Adrenal gland (tissue), 12 donors: Measurements from ENCODE around the gene PTGFR. TPM values are rescaled to one million over a fixed set of nuclear protein-coding genes. Genes with fewer than 3 reads are reported as not detected.

Experiments
- DNase-seq, 7 donors: peaks; one replicate each; pipeline ENCODE4 v3.0.0-alpha.2; 2019 to 2020
- H3K27ac ChIP-seq, 5 donors: fragments of 200-600 bp; sonication (generic) in 4 of 5; 1 replicate in 3 of 5; 2 replicates in 2 of 5; pipeline versions ENCODE4 v1.5.1 to v1.8.0; 2016 to 2020; ENCODE audit warnings: mild to moderate bottlenecking in 1 of 5
- H3K27me3 ChIP-seq: fragments of 200-600 bp; 2 replicates; pipeline ENCODE4 v1.8.0; 2021
- H3K36me3 ChIP-seq, 2 donors: fragments of 200-600 bp; replicated peaks in 1 of 2; 1 replicate in 1 of 2; 2 replicates in 1 of 2; pipeline versions ENCODE4 v1.5.1 to v1.8.0; 2018 to 2022
- H3K4me1 ChIP-seq, 2 donors: fragments of 200-600 bp; replicated peaks in 1 of 2; 1 replicate in 1 of 2; 2 replicates in 1 of 2; pipeline versions ENCODE4 v1.5.1 to v1.8.0; 2018 to 2021
- H3K4me3 ChIP-seq, 4 donors: fragments of 200-600 bp; sonication (generic) in 3 of 4; one replicate each; pipeline ENCODE4 v1.5.1; 2016 to 2018
- H3K9me3 ChIP-seq, 3 donors: fragments of 200-600 bp; sonication (generic) in 1 of 3; replicated peaks in 1 of 3; 1 replicate in 2 of 3; 2 replicates in 1 of 3; pipeline versions ENCODE4 v1.5.1 to v1.8.0; 2016 to 2021
- CTCF ChIP-seq, 6 experiments: fragments of 450-650 bp in 4 of 6; fragments of 200-600 bp in 2 of 6; sonication (generic) in 1 of 6; IDR thresholded peaks; 1 replicate in 5 of 6; 2 replicates in 1 of 6; pipeline versions ENCODE4 v1.5.1 to v1.8.0; 2016 to 2021; ENCODE audit warnings: antibody characterized with exemption in 6 of 6, mild to moderate bottlenecking in 2 of 6, moderate library complexity in 1 of 6
- POLR2A ChIP-seq, 2 donors: fragments of 450-650 bp; IDR thresholded peaks; one replicate each; pipeline ENCODE4 v1.6.1; 2017; ENCODE audit warnings: antibody characterized with exemption in 2 of 2, mild to moderate bottlenecking in 2 of 2, moderate library complexity in 1 of 2
- WGBS, 4 donors: extraction: QIAGEN DNeasy Blood & Tissue Kit in 2 of 4; methylation state at CpG; one replicate each; pipeline versions ENCODE4 v1.1.5 to v1.1.7; 2013 to 2017; 5-methylcytosine and 5-hydroxymethylcytosine counted together
- intact Hi-C, 2 donors: fragments of 100-400 bp; cut with DNase I; formaldehyde crosslinking; loops; one replicate each; pipeline versions ENCODE4 v1.14.1 to v1.15.0; 2022 to 2023
- polyA plus RNA-seq, 3 donors: library from polyadenylated mRNA; stranded (reverse); fragments of 200-250 nt in 2 of 3; fragments of 350-450 nt in 1 of 3; fragmentation: Illumina TruSeq in 1 of 3; extraction: RNeasy Lipid Tissue Mini Kit (QIAGEN cat#74804) in 1 of 3; gene quantifications; one replicate each; pipeline ENCODE4 v1.2.3, GENCODE V29; 2013 to 2014
- total RNA-seq, 9 donors: library from RNA; depleted of rRNA in 4 of 9; stranded (reverse); fragments of >200 nt in 4 of 9; fragments of 120-200 nt in 1 of 9; fragmentation: NEBNext Ultra II Directional in 1 of 9; extraction: Animal tissue kit (Norgen Biotek cat#: 25700) in 1 of 9; gene quantifications; one replicate each; pipeline versions ENCODE4 v1.1.0 to v1.2.4, GENCODE V29; 2013 to 2023
- donor health status: healthy with polysubstance abuse.
- donor health status: Bipolar disorder and iron deficiency.
- donor health status: DM: yes; HTN: yes; CAD: no.
- donor health status: DM: no; HTN: no; CAD: no.
- donor health status: DM: no; HTN: no; CAD: no.
- donor health status: DM: yes; HTN: yes; CAD: no.

Gene PTGFR
- total and polyA plus RNA-seq, 12 donors: 1.0 to 8.9 (median 4.6) TPM

GRCh38 chr1:78543941-78544643, 53.3 kb downstream of the PTGFR start:
- H3K27ac ChIP-seq: no peak overlapping the region
- H3K4me3 ChIP-seq: no peak overlapping the region
- no peaks in the 10 kb centered on the region for H3K27me3 ChIP-seq
- H3K4me1 ChIP-seq: no peaks in the 10 kb centered on the region
- intact Hi-C loops: no loop called here
- WGBS, 4 donors: 67 to 79% (median 71%) methylated on average over 3 of the region's 3 CpGs
- TF ChIP-seq CTCF (IDR thresholded peaks at IDR 0.05) (no peak), POLR2A (IDR thresholded peaks at IDR 0.05) (no peak)
- no peaks in the 10 kb centered on the region for H3K9me3 ChIP-seq
- DNase-seq: no peak
- no peaks in the 10 kb centered on the region for H3K36me3 ChIP-seq

GRCh38 chr1:78547081-78547480, 56.3 kb downstream of the PTGFR start:
- no peak overlapping the region for H3K4me3 ChIP-seq
- no peaks in the 10 kb centered on the region for H3K36me3 ChIP-seq
- no peak for TF ChIP-seq CTCF (IDR thresholded peaks at IDR 0.05)
- no peak for TF ChIP-seq POLR2A (IDR thresholded peaks at IDR 0.05)
- no peaks in the 10 kb centered on the region for H3K9me3 ChIP-seq
- H3K27me3 ChIP-seq: no peaks in the 10 kb centered on the region
- intact Hi-C loops: no loop called here
- 44 to 60% (median 56%) methylated on average over 1 of the region's 1 CpG for WGBS, 4 donors
- no peak overlapping the region for H3K27ac ChIP-seq
- no peaks in the 10 kb centered on the region for H3K4me1 ChIP-seq
- no peak for DNase-seq

- intact Hi-C loops: no loop called here
- Histone ChIP-seq H3K4me3 (no peak overlapping the region), H3K36me3 (no peaks in the 10 kb centered on the region), H3K27ac (no peak overlapping the region), H3K27me3 (no peaks in the 10 kb centered on the region), H3K4me1 (no peaks in the 10 kb centered on the region), H3K9me3 (no peaks in the 10 kb centered on the region)
- TF ChIP-seq CTCF (IDR thresholded peaks at IDR 0.05) (no peak), POLR2A (IDR thresholded peaks at IDR 0.05) (no peak)
- no peak for DNase-seq
- 30 to 40% (median 32%) methylated on average over 3 of the region's 3 CpGs for WGBS, 4 donors
Measured at GRCh38 chr1:78549331-78549730, 58.6 kb downstream of the PTGFR start.

GRCh38 chr1:78549891-78550290, 59.1 kb downstream of the PTGFR start:
- WGBS, 4 donors: 54 to 65% (median 62%) methylated on average over 3 of the region's 3 CpGs
- TF ChIP-seq CTCF (IDR thresholded peaks at IDR 0.05) (no peak), POLR2A (IDR thresholded peaks at IDR 0.05) (no peak)
- no peak for DNase-seq
- H3K27ac ChIP-seq: no peak overlapping the region
- H3K4me3 ChIP-seq: no peak overlapping the region
- H3K4me1 ChIP-seq: no peaks in the 10 kb centered on the region
- no peaks in the 10 kb centered on the region for H3K36me3 ChIP-seq
- no peaks in the 10 kb centered on the region for H3K27me3 ChIP-seq
- no peaks in the 10 kb centered on the region for H3K9me3 ChIP-seq
- intact Hi-C loops: no loop called here
